ENCODE data around the gene YIPF2.

YIPF2 gene

DNA sequence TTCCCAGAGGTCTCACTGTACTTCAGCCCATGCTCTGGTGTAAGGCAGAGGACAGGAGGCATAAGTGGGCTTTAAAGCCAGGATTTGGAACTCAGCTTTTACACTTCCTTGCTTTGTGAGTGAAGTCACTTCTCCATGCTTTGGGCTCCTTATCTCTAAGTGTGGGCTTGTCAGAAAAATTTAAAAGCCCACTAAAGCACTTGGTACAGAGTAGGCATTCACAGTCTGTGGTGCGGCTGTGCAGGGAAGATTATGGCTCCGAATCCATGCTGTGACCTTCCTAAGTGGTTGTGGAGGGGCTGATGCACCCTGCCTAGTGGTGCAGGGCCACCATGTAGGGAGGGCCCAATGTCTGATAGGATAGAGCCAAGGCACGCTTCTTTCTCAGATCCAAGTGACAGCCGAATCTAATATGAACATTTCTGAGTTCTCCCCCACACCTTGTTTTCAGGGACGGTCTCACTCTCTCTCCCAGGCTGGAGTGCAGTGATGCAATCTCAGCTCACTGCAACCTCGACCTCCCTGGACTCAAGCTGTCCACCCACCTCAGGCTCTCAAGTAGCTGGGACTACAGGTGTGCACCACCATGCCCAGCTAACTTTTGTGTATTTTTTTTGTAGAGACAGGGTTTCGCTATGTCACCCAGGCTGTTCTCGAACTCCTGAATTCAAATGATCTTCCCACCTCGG, 7.1 kb upstream of the YIPF2 start:
- no peak overlapping the region for H3K4me3 ChIP-seq (ENCODE audit: low read length)
- no peak for DNase-seq (ENCODE audit: low read depth)
- H3K4me1 ChIP-seq (ENCODE audit: control insufficient read depth, insufficient read depth, low read length) = no peaks in the 10 kb centered on the region
- no peaks in the 10 kb centered on the region for H3K36me3 ChIP-seq (ENCODE audit: control insufficient read depth, insufficient read depth, low read length, severe bottlenecking)
- no peak overlapping the region for H3K9ac ChIP-seq (ENCODE audit: low read length)
- no peaks in the 10 kb centered on the region for H3K9me3 ChIP-seq (ENCODE audit: control insufficient read depth, low read length)
- no peaks in the 10 kb centered on the region for H3K27me3 ChIP-seq (replicated peaks; ENCODE audit: control insufficient read depth, insufficient read depth, low read length)

DNA sequence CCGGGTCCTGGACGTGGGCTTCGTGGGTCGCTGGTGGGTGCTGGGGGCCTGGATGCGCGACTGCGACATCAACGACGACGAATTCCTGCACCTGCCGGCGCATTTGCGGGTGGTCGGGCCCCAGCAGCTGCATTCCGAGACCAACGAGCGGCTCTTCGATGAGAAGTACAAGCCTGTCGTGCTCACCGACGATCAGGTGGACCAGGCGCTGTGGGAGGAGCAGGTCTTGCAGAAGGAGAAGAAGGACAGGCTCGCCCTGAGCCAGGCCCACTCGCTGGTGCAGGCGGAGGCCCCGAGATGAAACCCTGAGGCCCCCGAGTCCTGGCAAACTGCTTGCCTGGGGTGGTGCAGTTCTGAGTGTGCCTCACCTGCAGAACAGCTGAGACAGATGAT, 959 bp upstream of the YIPF2 start:
- H3K27me3 ChIP-seq (replicated peaks; ENCODE audit: control insufficient read depth, insufficient read depth, low read length) = no peaks in the 10 kb centered on the region
- peaks cover 5% of the 10 kb centered on the region for H3K36me3 ChIP-seq (ENCODE audit: control insufficient read depth, insufficient read depth, low read length, severe bottlenecking)
- H3K4me3 ChIP-seq (ENCODE audit: low read length) = peak overlapping the region; percentile 92
- no peak for DNase-seq (ENCODE audit: low read depth)
- H3K9ac ChIP-seq (ENCODE audit: low read length) = peak overlapping the region; percentile 94
- H3K4me1 ChIP-seq (ENCODE audit: control insufficient read depth, insufficient read depth, low read length) = peaks cover 19% of the 10 kb centered on the region
- no peaks in the 10 kb centered on the region for H3K9me3 ChIP-seq (ENCODE audit: control insufficient read depth, low read length)

DNA sequence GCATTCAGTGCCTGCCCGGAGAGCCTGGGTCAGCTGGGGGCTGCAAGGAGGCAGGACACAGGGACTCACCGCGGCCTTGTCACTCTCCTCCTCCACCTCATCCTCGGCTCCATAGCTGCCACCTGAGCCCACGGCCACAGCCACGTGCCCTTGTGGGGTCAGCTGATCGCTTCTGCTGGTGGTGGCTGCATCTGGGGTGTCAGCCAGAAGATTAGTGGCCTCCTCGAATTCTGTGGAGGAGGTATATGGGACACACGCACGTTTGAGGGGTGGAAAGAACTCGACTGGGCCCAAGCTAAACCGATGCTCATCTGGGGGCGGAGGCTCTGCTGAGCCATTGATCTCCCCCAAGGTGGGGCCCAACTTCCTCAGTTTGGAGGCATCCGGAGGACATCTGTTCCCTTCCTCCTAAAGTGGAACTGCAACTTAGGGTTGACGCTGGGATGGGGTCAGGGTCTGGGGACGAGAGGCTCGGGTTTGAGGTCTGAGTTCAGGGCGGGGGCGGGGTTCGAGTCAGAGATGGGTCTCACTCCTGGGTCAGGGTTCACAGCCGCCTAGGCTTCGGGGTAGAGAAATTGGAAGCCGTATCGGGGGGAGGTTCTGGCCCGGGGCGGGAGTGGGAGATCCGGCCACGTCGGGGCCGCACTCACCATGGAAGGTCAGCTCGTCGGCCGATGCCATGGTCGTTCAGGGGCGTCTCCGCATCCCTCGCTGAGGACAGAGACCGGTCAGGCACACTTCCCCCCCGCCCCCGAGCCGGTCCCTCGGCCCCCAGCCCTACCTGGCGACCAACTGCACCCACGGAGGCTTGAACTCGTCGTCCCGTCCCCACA, 493 bp downstream of the YIPF2 start:
- H3K36me3 ChIP-seq (ENCODE audit: control insufficient read depth, insufficient read depth, low read length, severe bottlenecking) = peaks cover 19% of the 10 kb centered on the region
- DNase-seq (ENCODE audit: low read depth) = peak; percentile 39

DNA sequence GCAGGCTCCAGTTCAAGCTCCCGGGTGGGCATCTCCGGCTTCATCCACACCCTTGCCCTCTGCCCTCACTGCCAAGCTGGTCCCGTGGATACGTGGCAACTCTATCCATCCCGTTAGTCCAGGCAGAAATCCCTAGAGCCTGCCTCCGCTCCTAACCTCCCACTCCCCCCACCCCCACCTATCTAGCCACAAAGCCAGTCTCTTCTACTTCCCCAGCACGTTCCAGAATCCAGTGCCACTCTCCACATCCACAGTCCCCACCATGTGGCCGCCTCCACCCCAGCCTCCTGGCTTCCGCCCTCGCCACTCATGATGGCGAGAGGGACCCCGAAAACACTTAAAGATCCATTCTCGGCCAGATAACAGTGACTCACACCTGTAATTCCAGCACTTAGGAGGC, 3.8 kb downstream of the YIPF2 start:
- Histone ChIP-seq H3K4me1 (ENCODE audit: control insufficient read depth, insufficient read depth, low read length) (peaks cover 15% of the 10 kb centered on the region), H3K4me3 (ENCODE audit: low read length) (no peak overlapping the region), H3K9ac (ENCODE audit: low read length) (no peak overlapping the region), H3K9me3 (ENCODE audit: control insufficient read depth, low read length) (no peaks in the 10 kb centered on the region), H3K36me3 (ENCODE audit: control insufficient read depth, insufficient read depth, low read length, severe bottlenecking) (peaks cover 47% of the 10 kb centered on the region), H3K27me3 (replicated peaks; ENCODE audit: control insufficient read depth, insufficient read depth, low read length) (no peaks in the 10 kb centered on the region)
- no peak for DNase-seq (ENCODE audit: low read depth)

More for the DNA sequence above, 493 bp downstream of the YIPF2 start:
- Histone ChIP-seq H3K4me3 (ENCODE audit: low read length) (peak overlapping the region; percentile 92), H3K27me3 (replicated peaks; ENCODE audit: control insufficient read depth, insufficient read depth, low read length) (no peaks in the 10 kb centered on the region), H3K9me3 (ENCODE audit: control insufficient read depth, low read length) (no peaks in the 10 kb centered on the region), H3K4me1 (ENCODE audit: control insufficient read depth, insufficient read depth, low read length) (peaks cover 19% of the 10 kb centered on the region), H3K9ac (ENCODE audit: low read length) (peak overlapping the region; percentile 94)

DNA sequence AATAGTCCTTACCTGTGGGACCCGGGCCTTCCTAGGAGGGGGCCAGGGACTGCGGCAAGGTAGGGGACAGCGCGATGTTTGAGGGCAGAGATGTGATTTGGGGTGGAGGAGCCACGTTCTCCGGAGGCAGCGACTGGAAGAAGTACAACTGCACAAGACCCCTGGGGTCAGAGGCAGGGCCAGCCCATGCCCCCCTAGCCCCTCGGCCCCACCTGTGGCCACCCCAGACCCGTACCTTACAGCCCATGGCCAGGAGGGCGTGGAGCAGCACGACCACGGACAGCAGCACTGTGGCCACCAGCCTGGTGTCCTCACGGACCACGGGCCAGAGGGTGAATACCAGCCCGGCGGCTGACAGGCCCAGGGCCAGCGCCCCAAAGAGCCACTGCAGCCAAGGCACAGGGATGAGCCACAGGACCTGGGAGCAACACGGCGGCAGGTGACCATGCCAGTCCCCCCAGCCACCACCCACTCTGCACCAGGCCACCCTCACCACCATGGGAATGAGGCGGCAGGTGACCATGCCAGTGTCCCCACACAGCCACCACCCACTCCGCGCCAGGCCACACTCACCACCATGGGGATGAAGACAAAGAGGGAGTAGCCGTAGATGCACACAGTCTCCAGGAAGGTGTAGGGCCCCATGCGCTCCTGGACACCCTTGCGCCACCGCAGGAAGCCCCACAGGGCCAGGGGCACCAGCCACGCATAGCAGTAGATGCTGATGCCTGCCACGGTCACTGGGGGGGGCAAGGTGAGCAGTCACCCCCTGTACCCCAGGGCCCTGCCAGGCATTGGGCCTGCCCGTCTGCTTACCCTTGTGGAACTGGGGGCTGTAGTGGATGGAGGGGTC, 5.0 kb downstream of the YIPF2 start:
- H3K36me3 ChIP-seq (ENCODE audit: control insufficient read depth, insufficient read depth, low read length, severe bottlenecking) = peaks cover 55% of the 10 kb centered on the region
- H3K9me3 ChIP-seq (ENCODE audit: control insufficient read depth, low read length) = no peaks in the 10 kb centered on the region
- H3K4me1 ChIP-seq (ENCODE audit: control insufficient read depth, insufficient read depth, low read length) = peaks cover 11% of the 10 kb centered on the region
- DNase-seq (ENCODE audit: low read depth) = no peak
- H3K4me3 ChIP-seq (ENCODE audit: low read length) = no peak overlapping the region
- no peaks in the 10 kb centered on the region for H3K27me3 ChIP-seq (replicated peaks; ENCODE audit: control insufficient read depth, insufficient read depth, low read length)
- H3K9ac ChIP-seq (ENCODE audit: low read length) = no peak overlapping the region

DNA sequence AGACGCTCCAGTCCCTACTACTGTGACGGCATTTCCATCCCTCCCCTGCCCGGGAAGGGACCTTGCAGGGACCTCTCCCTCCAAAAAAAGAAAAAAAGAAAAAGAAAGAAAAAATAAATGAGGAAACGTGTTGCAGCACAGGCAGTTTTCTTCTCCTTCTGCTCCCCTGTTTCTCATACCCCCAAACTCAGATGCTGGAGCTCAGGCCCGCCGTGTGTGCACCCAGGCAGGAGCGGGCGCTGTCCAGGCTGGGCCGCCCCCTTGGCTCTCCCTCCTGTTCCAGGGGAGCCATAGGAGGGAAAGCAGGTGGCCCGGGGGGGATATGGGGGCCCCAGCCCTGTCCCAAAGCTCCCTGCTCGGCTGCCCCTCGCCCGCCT, 5.8 kb downstream of the YIPF2 start:
- H3K27me3 ChIP-seq (replicated peaks; ENCODE audit: control insufficient read depth, insufficient read depth, low read length) = no peaks in the 10 kb centered on the region
- no peak for DNase-seq (ENCODE audit: low read depth)
- no peaks in the 10 kb centered on the region for H3K9me3 ChIP-seq (ENCODE audit: control insufficient read depth, low read length)
- H3K4me1 ChIP-seq (ENCODE audit: control insufficient read depth, insufficient read depth, low read length) = peaks cover 6% of the 10 kb centered on the region
- H3K9ac ChIP-seq (ENCODE audit: low read length) = no peak overlapping the region
- no peak overlapping the region for H3K4me3 ChIP-seq (ENCODE audit: low read length)
- peaks cover 55% of the 10 kb centered on the region for H3K36me3 ChIP-seq (ENCODE audit: control insufficient read depth, insufficient read depth, low read length, severe bottlenecking)

DNA sequence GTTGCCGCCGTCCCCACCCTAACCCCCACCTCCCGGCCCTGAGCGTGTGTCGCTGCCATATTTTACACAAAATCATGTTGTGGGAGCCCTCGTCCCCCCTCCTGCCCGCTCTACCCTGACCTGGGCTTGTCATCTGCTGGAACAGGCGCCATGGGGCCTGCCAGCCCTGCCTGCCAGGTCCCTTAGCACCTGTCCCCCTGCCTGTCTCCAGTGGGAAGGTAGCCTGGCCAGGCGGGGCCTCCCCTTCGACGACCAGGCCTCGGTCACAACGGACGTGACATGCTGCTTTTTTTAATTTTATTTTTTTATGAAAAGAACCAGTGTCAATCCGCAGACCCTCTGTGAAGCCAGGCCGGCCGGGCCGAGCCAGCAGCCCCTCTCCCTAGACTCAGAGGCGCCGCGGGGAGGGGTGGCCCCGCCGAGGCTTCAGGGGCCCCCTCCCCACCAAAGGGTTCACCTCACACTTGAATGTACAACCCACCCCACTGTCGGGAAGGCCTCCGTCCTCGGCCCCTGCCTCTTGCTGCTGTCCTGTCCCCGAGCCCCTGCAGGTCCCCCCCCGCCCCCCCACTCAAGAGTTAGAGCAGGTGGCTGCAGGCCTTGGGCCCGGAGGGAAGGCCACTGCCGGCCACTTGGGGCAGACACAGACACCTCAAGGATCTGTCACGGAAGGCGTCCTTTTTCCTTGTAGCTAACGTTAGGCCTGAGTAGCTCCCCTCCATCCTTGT, 6.4 kb downstream of the YIPF2 start:
- Histone ChIP-seq H3K27me3 (replicated peaks; ENCODE audit: control insufficient read depth, insufficient read depth, low read length) (no peaks in the 10 kb centered on the region), H3K4me3 (ENCODE audit: low read length) (no peak overlapping the region), H3K4me1 (ENCODE audit: control insufficient read depth, insufficient read depth, low read length) (peaks cover under 1% of the 10 kb centered on the region), H3K36me3 (ENCODE audit: control insufficient read depth, insufficient read depth, low read length, severe bottlenecking) (peaks cover 55% of the 10 kb centered on the region), H3K9me3 (ENCODE audit: control insufficient read depth, low read length) (no peaks in the 10 kb centered on the region), H3K9ac (ENCODE audit: low read length) (no peak overlapping the region)
- no peak for DNase-seq (ENCODE audit: low read depth)

DNA sequence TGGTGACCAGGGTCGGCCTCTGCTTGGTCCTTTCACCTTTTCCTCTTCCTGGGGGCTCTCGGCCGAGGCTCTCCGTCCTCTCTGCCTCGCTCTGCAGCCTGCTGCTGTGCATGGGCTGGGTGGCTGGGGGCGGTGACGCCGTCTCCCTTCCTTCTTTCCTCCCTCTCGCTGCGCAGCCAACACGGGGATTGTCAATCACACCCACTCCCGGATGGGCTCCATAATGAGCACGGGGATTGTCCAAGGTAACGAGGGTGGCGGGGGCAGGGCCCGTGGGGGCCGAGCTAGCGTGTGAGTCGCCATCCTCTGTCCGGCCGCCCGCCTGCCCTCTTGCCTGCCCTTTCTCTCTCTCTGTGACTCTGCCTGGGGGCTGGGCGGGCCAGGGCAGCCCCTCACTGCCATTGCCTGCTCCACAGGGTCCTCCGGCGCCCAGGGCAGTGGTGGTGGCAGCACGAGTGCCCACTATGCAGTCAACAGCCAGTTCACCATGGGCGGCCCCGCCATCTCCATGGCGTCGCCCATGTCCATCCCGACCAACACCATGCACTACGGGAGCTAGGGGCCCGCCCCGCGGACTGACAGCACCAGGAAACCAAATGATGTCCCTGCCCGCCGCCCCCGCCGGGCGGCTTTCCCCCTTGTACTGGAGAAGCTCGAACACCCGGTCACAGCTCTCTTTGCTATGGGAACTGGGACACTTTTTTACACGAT, 7.1 kb downstream of the YIPF2 start:
- no peaks in the 10 kb centered on the region for H3K9me3 ChIP-seq (ENCODE audit: control insufficient read depth, low read length)
- no peaks in the 10 kb centered on the region for H3K27me3 ChIP-seq (replicated peaks; ENCODE audit: control insufficient read depth, insufficient read depth, low read length)
- no peak for DNase-seq (ENCODE audit: low read depth)
- H3K4me1 ChIP-seq (ENCODE audit: control insufficient read depth, insufficient read depth, low read length) = no peaks in the 10 kb centered on the region
- no peak overlapping the region for H3K4me3 ChIP-seq (ENCODE audit: low read length)
- no peak overlapping the region for H3K9ac ChIP-seq (ENCODE audit: low read length)
- H3K36me3 ChIP-seq (ENCODE audit: control insufficient read depth, insufficient read depth, low read length, severe bottlenecking) = peaks cover 60% of the 10 kb centered on the region

DNA sequence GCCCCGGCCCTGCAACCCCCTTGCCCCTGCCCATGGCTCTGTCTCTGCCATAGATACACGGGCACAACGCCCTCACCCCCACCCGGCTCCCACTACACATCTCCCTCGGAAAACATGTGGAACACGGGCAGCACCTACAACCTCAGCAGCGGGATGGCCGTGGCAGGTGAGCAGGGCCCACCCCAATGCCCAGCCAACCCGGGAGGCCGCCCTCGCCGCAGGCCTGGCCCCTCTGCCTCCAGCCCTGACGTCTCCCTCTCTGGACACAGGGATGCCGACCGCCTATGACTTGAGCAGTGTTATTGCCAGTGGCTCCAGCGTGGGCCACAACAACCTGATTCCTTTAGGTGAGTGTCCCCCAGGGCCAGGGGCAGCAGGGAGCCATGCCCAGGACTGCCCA, 7.7 kb downstream of the YIPF2 start:
- Histone ChIP-seq H3K36me3 (ENCODE audit: control insufficient read depth, insufficient read depth, low read length, severe bottlenecking) (peaks cover 62% of the 10 kb centered on the region), H3K9ac (ENCODE audit: low read length) (no peak overlapping the region), H3K9me3 (ENCODE audit: control insufficient read depth, low read length) (no peaks in the 10 kb centered on the region), H3K27me3 (replicated peaks; ENCODE audit: control insufficient read depth, insufficient read depth, low read length) (no peaks in the 10 kb centered on the region), H3K4me1 (ENCODE audit: control insufficient read depth, insufficient read depth, low read length) (peaks cover 3% of the 10 kb centered on the region), H3K4me3 (ENCODE audit: low read length) (no peak overlapping the region)
- DNase-seq (ENCODE audit: low read depth) = no peak

DNA sequence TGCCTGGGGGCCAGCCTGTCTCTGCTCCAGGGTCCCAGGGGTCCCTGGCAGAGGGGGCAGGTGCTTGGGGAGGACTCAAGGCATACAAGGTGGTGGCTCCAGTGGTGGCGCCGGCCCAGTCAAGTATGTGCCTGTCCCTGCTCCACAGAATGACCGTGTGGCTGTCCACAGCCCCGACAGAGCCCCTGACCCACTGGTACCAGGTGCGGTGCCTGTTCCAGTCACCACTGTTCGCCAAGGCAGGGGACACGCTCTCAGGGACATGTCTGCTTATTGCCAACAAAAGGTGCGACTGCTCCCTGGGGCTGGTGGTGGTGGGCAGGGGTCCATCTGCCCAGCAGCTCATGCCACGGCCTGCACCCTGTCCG, 8.2 kb downstream of the YIPF2 start:
- Histone ChIP-seq H3K36me3 (ENCODE audit: control insufficient read depth, insufficient read depth, low read length, severe bottlenecking) (peaks cover 58% of the 10 kb centered on the region), H3K4me1 (ENCODE audit: control insufficient read depth, insufficient read depth, low read length) (peaks cover 8% of the 10 kb centered on the region), H3K4me3 (ENCODE audit: low read length) (no peak overlapping the region), H3K9ac (ENCODE audit: low read length) (no peak overlapping the region), H3K27me3 (replicated peaks; ENCODE audit: control insufficient read depth, insufficient read depth, low read length) (no peaks in the 10 kb centered on the region), H3K9me3 (ENCODE audit: control insufficient read depth, low read length) (no peaks in the 10 kb centered on the region)
- DNase-seq (ENCODE audit: low read depth) = no peak
